Measurements from ENCODE around the gene WNT3A.
"Not testable (repeated sequence)": the region's sequence is repeated elsewhere in the genome, so short reads cannot be mapped to it uniquely, and the experiment has no call there.

WNT3A gene

GRCh38 chr1:227972843-227973374 is 33.9 kb upstream of the WNT3A start:
- H3K4me1 ChIP-seq (ENCODE audit: control insufficient read depth, low read depth, low read length); H3K27me3 ChIP-seq (ENCODE audit: control insufficient read depth, insufficient read depth, low read length); H3K27ac ChIP-seq (ENCODE audit: low read length); H3K4me3 ChIP-seq (ENCODE audit: low read length); H3K9ac ChIP-seq (ENCODE audit: low read length); H3K9me3 ChIP-seq (ENCODE audit: control insufficient read depth, low read depth, low read length); H3K36me3 ChIP-seq (ENCODE audit: control insufficient read depth, low read depth, low read length): not testable (repeated sequence)

- not testable (repeated sequence) for H3K27ac ChIP-seq (ENCODE audit: low read length); H3K9me3 ChIP-seq (ENCODE audit: control insufficient read depth, low read depth, low read length); H3K4me3 ChIP-seq (ENCODE audit: low read length); H3K36me3 ChIP-seq (ENCODE audit: control insufficient read depth, low read depth, low read length); H3K9ac ChIP-seq (ENCODE audit: low read length); H3K4me1 ChIP-seq (ENCODE audit: control insufficient read depth, low read depth, low read length); H3K27me3 ChIP-seq (ENCODE audit: control insufficient read depth, insufficient read depth, low read length)
Measured at GRCh38 chr1:227973724-227974288, 33.0 kb upstream of the WNT3A start.

- H3K9ac ChIP-seq (ENCODE audit: low read length); H3K4me1 ChIP-seq (ENCODE audit: control insufficient read depth, low read depth, low read length); H3K4me3 ChIP-seq (ENCODE audit: low read length); H3K9me3 ChIP-seq (ENCODE audit: control insufficient read depth, low read depth, low read length); H3K27ac ChIP-seq (ENCODE audit: low read length); H3K36me3 ChIP-seq (ENCODE audit: control insufficient read depth, low read depth, low read length); H3K27me3 ChIP-seq (ENCODE audit: control insufficient read depth, insufficient read depth, low read length): not testable (repeated sequence)
Measured at GRCh38 chr1:227975583-227976283, 31.1 kb upstream of the WNT3A start.

- Histone ChIP-seq H3K36me3 (ENCODE audit: control insufficient read depth, low read depth, low read length) (no peaks in the 10 kb centered on the region), H3K4me3 (ENCODE audit: low read length) (no peak overlapping the region), H3K9ac (ENCODE audit: low read length) (no peak overlapping the region), H3K27ac (ENCODE audit: low read length) (no peak overlapping the region), H3K9me3 (ENCODE audit: control insufficient read depth, low read depth, low read length) (no peaks in the 10 kb centered on the region), H3K27me3 (ENCODE audit: control insufficient read depth, insufficient read depth, low read length) (no peaks in the 10 kb centered on the region), H3K4me1 (ENCODE audit: control insufficient read depth, low read depth, low read length) (no peaks in the 10 kb centered on the region)
Measured at GRCh38 chr1:227987181-227987580, 19.6 kb upstream of the WNT3A start.

DNA sequence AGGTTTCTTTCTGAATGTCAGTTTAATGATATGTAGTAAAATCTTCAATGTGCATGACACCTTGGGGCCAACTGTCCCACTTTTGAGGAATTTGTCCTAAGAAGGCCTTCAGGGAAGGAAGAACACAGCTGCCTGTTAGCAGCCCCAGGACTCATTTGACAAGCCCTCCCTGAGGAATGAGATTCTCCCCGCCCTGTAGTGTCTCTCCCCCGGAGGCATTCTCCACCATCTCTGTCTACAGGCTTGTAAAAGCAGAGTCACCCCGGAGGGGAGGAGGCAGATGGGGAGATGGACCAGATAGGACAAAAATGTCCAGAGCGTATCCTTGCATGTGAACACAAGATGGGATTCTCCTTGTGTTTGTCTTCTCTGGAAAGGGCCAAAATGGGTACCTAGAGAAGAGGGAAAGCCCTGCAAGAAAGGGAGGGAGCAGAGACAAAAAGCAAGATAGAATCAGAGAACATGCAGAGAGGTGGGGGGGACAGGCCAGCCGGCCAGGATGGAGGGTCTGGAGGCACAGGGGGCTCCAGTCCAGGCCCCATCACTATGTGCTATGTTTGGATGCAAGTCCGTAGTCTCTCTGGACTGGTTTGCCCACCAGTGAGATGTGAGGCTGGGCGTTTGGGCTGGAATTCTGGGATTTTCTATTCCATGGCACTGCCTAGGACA is 12.0 kb upstream of the WNT3A start:
- Histone ChIP-seq H3K9me3 (ENCODE audit: control insufficient read depth, low read depth, low read length) (no peaks in the 10 kb centered on the region), H3K4me3 (ENCODE audit: low read length) (no peak overlapping the region), H3K4me1 (ENCODE audit: control insufficient read depth, low read depth, low read length) (no peaks in the 10 kb centered on the region), H3K27ac (ENCODE audit: low read length) (no peak overlapping the region), H3K36me3 (ENCODE audit: control insufficient read depth, low read depth, low read length) (no peaks in the 10 kb centered on the region), H3K27me3 (ENCODE audit: control insufficient read depth, insufficient read depth, low read length) (no peaks in the 10 kb centered on the region), H3K9ac (ENCODE audit: low read length) (no peak overlapping the region)

- H3K4me1 ChIP-seq (ENCODE audit: control insufficient read depth, low read depth, low read length): no peaks in the 10 kb centered on the region
- no peaks in the 10 kb centered on the region for H3K9me3 ChIP-seq (ENCODE audit: control insufficient read depth, low read depth, low read length)
- H3K36me3 ChIP-seq (ENCODE audit: control insufficient read depth, low read depth, low read length): no peaks in the 10 kb centered on the region
- no peak overlapping the region for H3K27ac ChIP-seq (ENCODE audit: low read length)
- H3K9ac ChIP-seq (ENCODE audit: low read length): no peak overlapping the region
- no peak overlapping the region for H3K4me3 ChIP-seq (ENCODE audit: low read length)
- peaks cover 16% of the 10 kb centered on the region for H3K27me3 ChIP-seq (ENCODE audit: control insufficient read depth, insufficient read depth, low read length)
Measured at GRCh38 chr1:227996187-227996950, 10.4 kb upstream of the WNT3A start.

GRCh38 chr1:227998374-227999055 is 8.3 kb upstream of the WNT3A start:
- H3K4me3 ChIP-seq (ENCODE audit: low read length): no peak overlapping the region
- no peak overlapping the region for H3K27ac ChIP-seq (ENCODE audit: low read length)
- no peaks in the 10 kb centered on the region for H3K36me3 ChIP-seq (ENCODE audit: control insufficient read depth, low read depth, low read length)
- H3K9ac ChIP-seq (ENCODE audit: low read length): no peak overlapping the region
- no peaks in the 10 kb centered on the region for H3K9me3 ChIP-seq (ENCODE audit: control insufficient read depth, low read depth, low read length)
- H3K27me3 ChIP-seq (ENCODE audit: control insufficient read depth, insufficient read depth, low read length): peaks cover 37% of the 10 kb centered on the region
- no peaks in the 10 kb centered on the region for H3K4me1 ChIP-seq (ENCODE audit: control insufficient read depth, low read depth, low read length)

DNA sequence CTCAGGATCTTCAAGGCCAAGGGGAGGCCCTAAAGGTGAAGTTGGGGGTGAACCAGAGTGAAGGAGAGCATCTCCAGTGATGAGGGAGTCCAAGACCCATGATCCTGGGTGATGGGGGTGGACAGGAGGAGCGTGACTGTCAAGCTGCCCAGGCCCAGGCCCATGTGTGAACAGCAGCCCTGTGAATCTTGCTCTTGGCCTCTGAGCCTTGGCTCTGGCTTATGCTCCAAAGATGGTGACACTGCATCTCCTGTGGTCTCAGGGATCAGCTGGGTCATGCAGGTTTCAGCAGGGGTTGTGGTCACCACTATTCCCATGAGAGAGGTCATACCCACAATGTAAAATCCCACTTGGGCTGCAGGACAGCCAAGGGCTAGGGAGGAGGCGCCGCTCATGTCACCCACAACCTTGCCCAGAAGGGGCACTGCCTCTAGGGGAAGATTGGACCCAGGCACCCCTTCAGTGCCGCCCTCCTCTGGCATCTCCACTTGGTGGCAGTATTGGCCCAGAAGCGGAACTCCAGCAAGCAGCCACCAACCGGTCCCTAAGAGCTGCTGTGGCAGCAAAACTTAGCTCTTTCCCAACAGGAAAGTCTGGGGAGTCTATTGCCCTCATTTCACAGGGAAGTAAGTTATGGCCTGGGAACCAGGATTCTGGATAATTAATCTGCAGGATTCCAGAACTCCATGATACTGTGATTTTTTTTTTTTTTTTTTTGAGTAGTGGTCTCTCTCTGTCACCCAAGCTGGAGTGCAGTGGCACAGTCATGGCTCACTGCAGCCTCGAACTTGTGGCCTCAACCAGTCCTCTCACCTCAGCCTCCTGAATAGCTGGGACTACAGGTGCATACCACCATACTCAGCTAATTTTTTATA is 7.5 kb upstream of the WNT3A start:
- Histone ChIP-seq H3K9ac (ENCODE audit: low read length) (no peak overlapping the region), H3K27me3 (ENCODE audit: control insufficient read depth, insufficient read depth, low read length) (peaks cover 44% of the 10 kb centered on the region), H3K36me3 (ENCODE audit: control insufficient read depth, low read depth, low read length) (no peaks in the 10 kb centered on the region), H3K4me1 (ENCODE audit: control insufficient read depth, low read depth, low read length) (no peaks in the 10 kb centered on the region), H3K27ac (ENCODE audit: low read length) (no peak overlapping the region), H3K4me3 (ENCODE audit: low read length) (no peak overlapping the region), H3K9me3 (ENCODE audit: control insufficient read depth, low read depth, low read length) (no peaks in the 10 kb centered on the region)

DNA sequence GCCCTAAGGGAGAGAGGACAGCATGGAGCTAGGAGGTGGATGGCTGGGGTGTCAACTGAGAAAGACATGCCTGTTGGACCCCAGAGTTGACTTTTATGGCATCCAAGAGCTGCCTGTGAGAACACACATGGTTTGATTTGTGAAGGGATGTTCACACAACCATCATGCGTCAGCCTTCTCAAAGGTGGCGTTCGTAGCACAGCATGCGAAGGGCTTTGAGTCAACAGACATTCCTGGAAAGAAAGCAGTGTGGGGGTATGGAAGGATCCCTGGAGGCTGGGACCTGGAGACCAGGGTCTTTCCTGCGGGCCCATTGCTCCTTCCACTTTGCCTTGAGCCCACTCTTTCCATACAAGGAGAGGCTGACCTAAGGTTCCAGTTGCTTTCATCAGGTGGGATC is 6.4 kb upstream of the WNT3A start:
- no peak overlapping the region for H3K27ac ChIP-seq (ENCODE audit: low read length)
- no peaks in the 10 kb centered on the region for H3K36me3 ChIP-seq (ENCODE audit: control insufficient read depth, low read depth, low read length)
- no peak overlapping the region for H3K4me3 ChIP-seq (ENCODE audit: low read length)
- peaks cover 56% of the 10 kb centered on the region for H3K27me3 ChIP-seq (ENCODE audit: control insufficient read depth, insufficient read depth, low read length)
- no peaks in the 10 kb centered on the region for H3K9me3 ChIP-seq (ENCODE audit: control insufficient read depth, low read depth, low read length)
- peaks cover 7% of the 10 kb centered on the region for H3K4me1 ChIP-seq (ENCODE audit: control insufficient read depth, low read depth, low read length)
- H3K9ac ChIP-seq (ENCODE audit: low read length): no peak overlapping the region

DNA sequence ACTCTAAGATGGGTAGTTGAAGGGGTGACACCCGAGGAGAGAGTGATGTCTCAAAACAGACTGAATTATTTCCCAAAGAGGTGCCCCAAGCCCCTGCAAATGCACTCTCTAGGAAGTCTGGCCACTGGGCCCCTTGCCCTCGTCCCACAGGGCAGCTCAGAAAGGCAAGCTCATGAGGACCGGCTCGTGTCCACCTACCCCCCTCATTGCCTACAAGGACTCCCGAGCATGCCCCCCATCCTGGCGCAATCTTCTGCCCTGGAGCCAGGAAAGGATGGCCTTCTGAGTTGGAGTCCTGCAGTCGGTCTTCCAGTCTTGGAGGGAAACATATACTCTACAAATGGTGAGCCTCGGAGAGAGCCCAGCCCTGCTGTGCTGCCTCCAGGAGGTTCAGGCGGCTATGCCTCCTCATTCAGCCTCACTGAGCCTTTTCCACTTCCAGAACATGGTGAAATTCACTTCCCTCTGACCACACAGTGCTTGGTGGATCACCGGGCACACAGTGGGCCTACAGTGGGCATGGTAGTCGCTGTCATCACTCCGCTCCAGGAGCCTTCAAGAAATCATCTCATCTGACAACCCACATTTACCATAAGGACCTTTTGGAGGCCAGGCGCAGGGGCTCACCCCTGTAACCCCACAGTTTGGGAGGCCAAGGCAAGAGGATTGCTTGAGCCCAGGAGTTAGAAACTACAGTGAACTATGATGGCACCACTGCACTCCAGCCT is 5.8 kb upstream of the WNT3A start:
- Histone ChIP-seq H3K27ac (ENCODE audit: low read length) (no peak overlapping the region), H3K9me3 (ENCODE audit: control insufficient read depth, low read depth, low read length) (no peaks in the 10 kb centered on the region), H3K4me1 (ENCODE audit: control insufficient read depth, low read depth, low read length) (peaks cover 7% of the 10 kb centered on the region), H3K27me3 (ENCODE audit: control insufficient read depth, insufficient read depth, low read length) (peaks cover 61% of the 10 kb centered on the region), H3K9ac (ENCODE audit: low read length) (no peak overlapping the region), H3K36me3 (ENCODE audit: control insufficient read depth, low read depth, low read length) (no peaks in the 10 kb centered on the region), H3K4me3 (ENCODE audit: low read length) (no peak overlapping the region)

Measured in iPS-18a (cell line).